Body of pancreas (tissue), 4 donors: Measurements from ENCODE around the gene TPP2. TPM values are rescaled to one million over a fixed set of nuclear protein-coding genes. Genes with fewer than 3 reads are reported as not detected.

Source experiments
- ATAC-seq: fragments of 150-250 bp; one replicate; pipeline ENCODE4 v1.9.1; 2016
- DNase-seq, 4 donors: peaks; one replicate each; pipeline ENCODE4 v3.0.0-alpha.2; 2019
- H3K27ac ChIP-seq, 4 donors: fragments of 200-600 bp; sonication (generic); 1 replicate in 3 of 4; 2 replicates in 1 of 4; pipeline versions ENCODE4 v1.5.1 to v1.6.1; 2016 to 2019; ENCODE audit warnings: mild to moderate bottlenecking in 1 of 4, mixed read lengths in 1 of 4, moderate library complexity in 1 of 4
- H3K27me3 ChIP-seq, 2 donors: fragments of 200-600 bp; sonication (generic); one replicate each; pipeline ENCODE4 v1.6.0; 2016; ENCODE audit warnings: mild to moderate bottlenecking in 1 of 2
- H3K36me3 ChIP-seq, 2 donors: fragments of 200-600 bp; sonication (generic); replicated peaks in 1 of 2; 2 replicates each; pipeline ENCODE4 v1.5.1; 2016; ENCODE audit warnings: low read depth in 2 of 2; ENCODE audit not compliant: insufficient read depth in 1 of 2
- H3K4me1 ChIP-seq: fragments of 200-600 bp; sonication (generic); one replicate; pipeline ENCODE4 v1.6.0; 2016
- H3K4me3 ChIP-seq, 2 donors: fragments of 200-600 bp; sonication (generic); 1 replicate in 1 of 2; 2 replicates in 1 of 2; pipeline ENCODE4 v1.5.1; 2016 to 2019
- H3K9me3 ChIP-seq, 3 donors: fragments of 200-600 bp; sonication (generic); 1 replicate in 2 of 3; 2 replicates in 1 of 3; pipeline ENCODE4 v1.5.1; 2016
- POLR2A ChIP-seq, 3 donors: fragments of 450-650 bp; IDR thresholded peaks; one replicate each; pipeline ENCODE4 v1.6.1; 2016; ENCODE audit warnings: antibody characterized with exemption in 3 of 3, mild to moderate bottlenecking in 2 of 3
- WGBS, 2 donors: methylation state at CpG; one replicate each; pipeline ENCODE4 v1.1.5; 2017; 5-methylcytosine and 5-hydroxymethylcytosine counted together
- intact Hi-C: fragments of 100-400 bp; cut with DNase I; formaldehyde crosslinking; loops from one replicate; pipeline ENCODE4 v1.15.1; 2023
- total RNA-seq, 2 donors: library from RNA; depleted of rRNA; stranded (reverse); fragments of >200 nt; gene quantifications; one replicate each; pipeline ENCODE4 v1.1.0, GENCODE V29; 2016
- TF ChIP-seq, protein P1 (sequence below), 7 experiments: fragments of 450-650 bp in 4 of 7; fragments of 200-600 bp in 3 of 7; sonication (generic) in 3 of 7; IDR thresholded peaks; one replicate each; pipeline ENCODE4 v1.5.1; 2016 to 2019; ENCODE audit warnings: antibody characterized with exemption in 7 of 7

Gene TPP2
- total RNA-seq, 2 donors from 2014 or later, result 29.3 to 73.5 TPM

GRCh38 chr13:102628559-102628958, 31.8 kb downstream of the TPP2 start:
- no peak for ATAC-seq
- no peak overlapping the region for H3K4me3 ChIP-seq
- intact Hi-C loops, result no loop called here

GRCh38 chr13:102631198-102631597, 34.4 kb downstream of the TPP2 start:
- 88 to 94% methylated on average over 2 of the region's 2 CpGs for WGBS, 2 donors

More at GRCh38 chr13:102628559-102628958, 31.8 kb downstream of the TPP2 start:
- WGBS, 2 donors, result 53 to 72% methylated on average over 4 of the region's 4 CpGs
- Histone ChIP-seq H3K27ac (no peak overlapping the region), H3K9me3 (no peaks in the 10 kb centered on the region), H3K4me1 (peaks cover 4% of the 10 kb centered on the region), H3K27me3 (no peaks in the 10 kb centered on the region), H3K36me3 (peaks cover 7 to 21% of the 10 kb centered on the region in 2 donors)
- DNase-seq, result no peak
- no peak for TF ChIP-seq POLR2A (IDR thresholded peaks at IDR 0.05)
- TF ChIP-seq, protein P1, sequence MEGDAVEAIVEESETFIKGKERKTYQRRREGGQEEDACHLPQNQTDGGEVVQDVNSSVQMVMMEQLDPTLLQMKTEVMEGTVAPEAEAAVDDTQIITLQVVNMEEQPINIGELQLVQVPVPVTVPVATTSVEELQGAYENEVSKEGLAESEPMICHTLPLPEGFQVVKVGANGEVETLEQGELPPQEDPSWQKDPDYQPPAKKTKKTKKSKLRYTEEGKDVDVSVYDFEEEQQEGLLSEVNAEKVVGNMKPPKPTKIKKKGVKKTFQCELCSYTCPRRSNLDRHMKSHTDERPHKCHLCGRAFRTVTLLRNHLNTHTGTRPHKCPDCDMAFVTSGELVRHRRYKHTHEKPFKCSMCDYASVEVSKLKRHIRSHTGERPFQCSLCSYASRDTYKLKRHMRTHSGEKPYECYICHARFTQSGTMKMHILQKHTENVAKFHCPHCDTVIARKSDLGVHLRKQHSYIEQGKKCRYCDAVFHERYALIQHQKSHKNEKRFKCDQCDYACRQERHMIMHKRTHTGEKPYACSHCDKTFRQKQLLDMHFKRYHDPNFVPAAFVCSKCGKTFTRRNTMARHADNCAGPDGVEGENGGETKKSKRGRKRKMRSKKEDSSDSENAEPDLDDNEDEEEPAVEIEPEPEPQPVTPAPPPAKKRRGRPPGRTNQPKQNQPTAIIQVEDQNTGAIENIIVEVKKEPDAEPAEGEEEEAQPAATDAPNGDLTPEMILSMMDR (IDR thresholded peaks at IDR 0.05), result no peak

DNA sequence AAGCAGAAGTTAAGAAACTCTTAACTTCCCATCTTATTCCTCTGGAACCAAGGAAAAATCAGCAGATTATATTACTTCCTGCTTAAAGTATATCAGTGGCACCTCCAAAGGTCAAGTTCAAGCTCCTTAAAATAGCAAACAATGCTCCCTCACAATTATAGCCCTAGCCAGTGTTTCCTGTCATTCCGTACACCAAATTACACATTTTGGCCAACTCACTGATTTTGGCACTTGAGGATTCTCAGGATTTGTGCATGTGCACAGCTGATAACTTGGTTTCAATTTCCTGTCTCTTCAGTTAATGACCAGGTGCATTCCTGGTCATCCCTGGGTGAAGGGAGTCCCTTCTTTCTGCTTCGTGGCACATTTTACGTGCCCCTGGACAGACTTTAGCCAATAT, 42.0 kb downstream of the TPP2 start:
- 85 to 93% methylated on average over 3 of the region's 3 CpGs for WGBS, 2 donors
- H3K36me3 ChIP-seq, result peaks cover 0 to 33% of the 10 kb centered on the region in 2 donors
- ATAC-seq, result no peak

More at GRCh38 chr13:102631198-102631597, 34.4 kb downstream of the TPP2 start:
- Histone ChIP-seq H3K4me3 (no peak overlapping the region), H3K36me3 (peaks cover 7 to 41% of the 10 kb centered on the region in 2 donors), H3K27me3 (no peaks in the 10 kb centered on the region), H3K9me3 (no peaks in the 10 kb centered on the region), H3K27ac (no peak overlapping the region), H3K4me1 (peaks cover 4% of the 10 kb centered on the region)
- intact Hi-C loops, result no loop called here
- TF ChIP-seq, protein P1 (IDR thresholded peaks at IDR 0.05), result no peak
- TF ChIP-seq POLR2A (IDR thresholded peaks at IDR 0.05), result no peak
- DNase-seq (no peak), ATAC-seq (no peak)

DNA sequence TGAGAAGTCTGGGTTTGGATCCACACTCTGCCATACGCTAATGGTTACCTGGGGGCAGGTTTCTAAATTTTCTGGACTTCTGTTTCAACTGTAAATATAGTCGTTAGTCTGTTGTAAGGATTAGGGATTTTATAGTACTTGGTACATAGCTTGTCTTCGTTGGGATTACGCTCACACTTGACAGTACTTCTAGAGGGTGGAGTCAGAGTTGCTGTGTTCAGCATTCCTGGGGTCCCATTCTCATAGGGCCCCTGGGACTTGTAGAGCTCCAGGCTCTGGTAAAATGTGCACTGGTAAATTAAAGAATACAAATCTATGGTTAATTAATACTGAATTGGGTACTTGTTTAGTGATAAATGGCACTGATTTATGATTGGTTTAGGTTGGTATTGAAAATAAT, 45.2 kb downstream of the TPP2 start:
- H3K27me3 ChIP-seq, result no peaks in the 10 kb centered on the region
- H3K27ac ChIP-seq, result no peak overlapping the region
- 71 to 92% methylated on average over 4 of the region's 4 CpGs for WGBS, 2 donors
- ATAC-seq (no peak), DNase-seq (no peak)
- no peaks in the 10 kb centered on the region for H3K9me3 ChIP-seq
- no peak overlapping the region for H3K4me3 ChIP-seq
- intact Hi-C loops, result no loop called here
- peaks cover 11% of the 10 kb centered on the region for H3K4me1 ChIP-seq
- TF ChIP-seq, protein P1 (IDR thresholded peaks at IDR 0.05), result no peak
- TF ChIP-seq POLR2A (IDR thresholded peaks at IDR 0.05), result no peak
- H3K36me3 ChIP-seq, result peaks cover 0 to 26% of the 10 kb centered on the region in 2 donors

More for the DNA sequence above, 42.0 kb downstream of the TPP2 start:
- DNase-seq, result no peak
- H3K27me3 ChIP-seq, result no peaks in the 10 kb centered on the region
- no peak for TF ChIP-seq POLR2A (IDR thresholded peaks at IDR 0.05)
- TF ChIP-seq, protein P1 (IDR thresholded peaks at IDR 0.05), result no peak
- H3K27ac ChIP-seq, result no peak overlapping the region
- no peak overlapping the region for H3K4me3 ChIP-seq
- H3K4me1 ChIP-seq, result peaks cover 11% of the 10 kb centered on the region
- intact Hi-C loops, result no loop called here
- no peaks in the 10 kb centered on the region for H3K9me3 ChIP-seq

- Histone ChIP-seq H3K9me3 (no peaks in the 10 kb centered on the region), H3K4me1 (peaks cover 11% of the 10 kb centered on the region), H3K27ac (peak overlapping the region in 1 of 4 donors; percentile 14), H3K4me3 (no peak overlapping the region), H3K27me3 (no peaks in the 10 kb centered on the region), H3K36me3 (peaks cover 0 to 25% of the 10 kb centered on the region in 2 donors)
- 14 to 15% methylated on average over 6 of the region's 6 CpGs for WGBS, 2 donors
- ATAC-seq (peak; percentile 91), DNase-seq (peak; percentile 87 to 94 (median 89))
- intact Hi-C loops, result no loop called here
- TF ChIP-seq, protein P1 (IDR thresholded peaks at IDR 0.05), result no peak
These were observed 45.7 kb downstream of the TPP2 start for GRCh38 chr13:102642475-102642874.
